HG03571 (cell line): ENCODE data around the gene EXOSC6.
"Not testable (repeated sequence)": the region's sequence is repeated elsewhere in the genome, so short reads cannot be mapped to it uniquely, and the experiment has no call there.

ENCODE experiments used
- ATAC-seq: cut with Tn5 transposase; IDR thresholded peaks from one replicate; pipeline ENCODE4 v1.9.1; 2021; ENCODE audit not compliant: unreplicated experiment

The EXOSC6 gene

GRCh38 chr16:70251629-70252354 is at the start of gene EXOSC6:
Gene EXOSC6, minus strand, starts transcription at chr16:70251940. Its CDS starts 40 bp downstream, at chr16:70251900.
- peak; percentile 74 for ATAC-seq

GRCh38 chr16:70301121-70301520 is 49.4 kb upstream of the EXOSC6 start:
- no peak for ATAC-seq

GRCh38 chr16:70298988-70299938 is 47.5 kb upstream of the EXOSC6 start, which contains the start of gene DDX19B:
Gene DDX19B, plus strand, starts transcription at chr16:70299186. Its CDS starts 112 bp downstream, at chr16:70299298.
- ATAC-seq, result peak; percentile 75

GRCh38 chr16:70295634-70296033 is 43.9 kb upstream of the EXOSC6 start:
- no peak for ATAC-seq

GRCh38 chr16:70294385-70295025 is 42.8 kb upstream of the EXOSC6 start:
- ATAC-seq, result no peak

GRCh38 chr16:70292148-70292547 is 40.4 kb upstream of the EXOSC6 start:
- ATAC-seq, result not testable (repeated sequence)

- ATAC-seq, result no peak
Measured at GRCh38 chr16:70290949-70291519, 39.3 kb upstream of the EXOSC6 start.

- ATAC-seq, result peak; percentile 96
Measured at GRCh38 chr16:70289229-70290094, 37.7 kb upstream of the EXOSC6 start, which contains the start of gene AARS1. Gene AARS1, minus strand, starts transcription at chr16:70289506. Its CDS starts 6,743 bp downstream, at chr16:70282763.

GRCh38 chr16:70287304-70287971 is 35.7 kb upstream of the EXOSC6 start:
- ATAC-seq, result not testable (repeated sequence)

GRCh38 chr16:70276392-70276791 is 24.7 kb upstream of the EXOSC6 start:
- ATAC-seq, result no peak

- ATAC-seq, result no peak
Measured at GRCh38 chr16:70271696-70272095, 20.0 kb upstream of the EXOSC6 start.

GRCh38 chr16:70270176-70270575 is 18.4 kb upstream of the EXOSC6 start:
- no peak for ATAC-seq

GRCh38 chr16:70269471-70269870 is 17.7 kb upstream of the EXOSC6 start:
- ATAC-seq, result no peak

- ATAC-seq, result not testable (repeated sequence)
Measured at GRCh38 chr16:70267922-70268321, 16.2 kb upstream of the EXOSC6 start.

GRCh38 chr16:70267516-70267915 is 15.8 kb upstream of the EXOSC6 start:
- no peak for ATAC-seq

- not testable (repeated sequence) for ATAC-seq
Measured at GRCh38 chr16:70259903-70260302, 8.2 kb upstream of the EXOSC6 start.

GRCh38 chr16:70258946-70259345 is 7.2 kb upstream of the EXOSC6 start:
- ATAC-seq, result no peak

GRCh38 chr16:70258065-70258464 is 6.3 kb upstream of the EXOSC6 start:
- ATAC-seq, result no peak

- ATAC-seq, result no peak
Measured at GRCh38 chr16:70257391-70257790, 5.7 kb upstream of the EXOSC6 start.
